Astrocyte (in vitro differentiated cells and primary cell): ENCODE results near the gene DCC. TPM values are rescaled to one million over a fixed set of nuclear protein-coding genes. Genes with fewer than 3 reads are reported as not detected.

ENCODE experiments used
- DNase-seq: peaks from one replicate; pipeline ENCODE4 v3.0.0-alpha.2; 2010; ENCODE audit warnings: low read depth
- FAIRE-seq: peaks from 2 replicates; lab custom pipeline; 2011; peaks lifted over from hg19 to GRCh38; lab: Jason Lieb, UNC
- H2AFZ ChIP-seq: 2 replicates; pipeline ENCODE4 v1.6.0; 2012; ENCODE audit warnings: low read depth, low read length, inconsistent platforms
- H3K27ac ChIP-seq: 2 replicates; pipeline ENCODE4 v1.5.1; 2011; ENCODE audit warnings: low read depth, low read length, inconsistent platforms
- H3K27me3 ChIP-seq: 2 replicates; pipeline ENCODE4 v1.6.0; 2011; ENCODE audit warnings: low read length, inconsistent platforms; ENCODE audit not compliant: insufficient read depth
- H3K36me3 ChIP-seq: 2 replicates; pipeline ENCODE4 v1.5.1; 2011; ENCODE audit warnings: low read length, inconsistent platforms; ENCODE audit not compliant: insufficient read depth
- H3K4me1 ChIP-seq: 2 replicates; pipeline ENCODE4 v1.5.1; 2011; ENCODE audit warnings: low read length, inconsistent platforms; ENCODE audit not compliant: insufficient read depth
- H3K4me2 ChIP-seq: 2 replicates; pipeline ENCODE4 v1.6.0; 2012; ENCODE audit warnings: low read length, inconsistent platforms
- H3K4me3 ChIP-seq: 2 replicates; pipeline ENCODE4 v1.5.1; 2011; ENCODE audit warnings: low read depth, mild to moderate bottlenecking, low read length, inconsistent platforms; ENCODE audit not compliant: insufficient read depth
- H3K79me2 ChIP-seq: 2 replicates; pipeline ENCODE4 v1.6.0; 2012; ENCODE audit warnings: mild to moderate bottlenecking, low read length, inconsistent platforms; ENCODE audit not compliant: insufficient read depth
- H3K9ac ChIP-seq: 2 replicates; pipeline ENCODE4 v1.6.0; 2012; ENCODE audit warnings: mild to moderate bottlenecking, low read length, inconsistent platforms
- H3K9me3 ChIP-seq: 2 replicates; pipeline ENCODE4 v1.5.1; 2012; ENCODE audit warnings: low read depth, mild to moderate bottlenecking, low read length, inconsistent platforms; ENCODE audit not compliant: insufficient read depth
- H4K20me1 ChIP-seq: 2 replicates; pipeline ENCODE4 v1.6.0; 2012; ENCODE audit warnings: low read length, inconsistent platforms; ENCODE audit not compliant: insufficient read depth
- H3K27ac Mint-ChIP-seq: one replicate; pipeline ENCODE4 v1.8.0; 2021; ENCODE audit warnings: mild to moderate bottlenecking, mixed read lengths; ENCODE audit not compliant: unreplicated experiment
- H3K27me3 Mint-ChIP-seq: one replicate; pipeline ENCODE4 v1.8.0; 2021; ENCODE audit warnings: low read depth, mixed read lengths; ENCODE audit not compliant: unreplicated experiment
- H3K36me3 Mint-ChIP-seq: one replicate; pipeline ENCODE4 v1.8.0; 2021; ENCODE audit warnings: low read depth, mixed read lengths; ENCODE audit not compliant: unreplicated experiment
- H3K4me1 Mint-ChIP-seq: one replicate; pipeline ENCODE4 v1.8.0; 2021; ENCODE audit warnings: low read depth, mixed read lengths; ENCODE audit not compliant: unreplicated experiment
- H3K4me3 Mint-ChIP-seq: one replicate; pipeline ENCODE4 v1.8.0; 2021; ENCODE audit warnings: mild to moderate bottlenecking, moderate library complexity, mixed read lengths; ENCODE audit not compliant: unreplicated experiment
- H3K9me3 Mint-ChIP-seq: one replicate; pipeline ENCODE4 v1.8.0; 2021; ENCODE audit warnings: mild to moderate bottlenecking, mixed read lengths; ENCODE audit not compliant: unreplicated experiment
- CTCF ChIP-seq: IDR thresholded peaks from 2 replicates; pipeline ENCODE4 v1.5.1; 2011; ENCODE audit warnings: low read depth, mild to moderate bottlenecking, inconsistent platforms, low read length, moderate library complexity; ENCODE audit not compliant: insufficient read depth
- EZH2 ChIP-seq: IDR thresholded peaks from 2 replicates; pipeline ENCODE4 v1.6.1; 2012; ENCODE audit warnings: mild to moderate bottlenecking, low read length, inconsistent platforms; ENCODE audit not compliant: insufficient read depth
- total RNA-seq: library from RNA; stranded (reverse); gene quantifications from 2 replicates; pipeline ENCODE4 v1.2.1, GENCODE V29; 2021

The DCC gene
- total RNA-seq, 1 donor from 2014 or later, result 2.6 TPM

- Histone ChIP-seq H3K36me3 (no peaks in the 10 kb centered on the region), H3K9me3 (no peaks in the 10 kb centered on the region), H3K27ac (no peak overlapping the region), H3K9ac (no peak overlapping the region), H3K4me1 (no peaks in the 10 kb centered on the region), H2AFZ (no peak overlapping the region), H3K4me2 (no peak overlapping the region), H3K79me2 (no peaks in the 10 kb centered on the region), H4K20me1 (no peaks in the 10 kb centered on the region), H3K4me3 (no peak overlapping the region), H3K27me3 (no peaks in the 10 kb centered on the region)
- TF ChIP-seq EZH2 (no peak), CTCF (no peak)
- Mint-ChIP-seq H3K27me3 (no peaks in the 10 kb centered on the region), H3K4me3 (no peak overlapping the region), H3K36me3 (no peaks in the 10 kb centered on the region), H3K4me1 (no peaks in the 10 kb centered on the region), H3K27ac (no peak overlapping the region), H3K9me3 (no peaks in the 10 kb centered on the region)
- FAIRE-seq, result no peak
- no peak for DNase-seq
These were observed 407.0 kb downstream of the DCC start for GRCh38 chr18:52746986-52747385.

DNA sequence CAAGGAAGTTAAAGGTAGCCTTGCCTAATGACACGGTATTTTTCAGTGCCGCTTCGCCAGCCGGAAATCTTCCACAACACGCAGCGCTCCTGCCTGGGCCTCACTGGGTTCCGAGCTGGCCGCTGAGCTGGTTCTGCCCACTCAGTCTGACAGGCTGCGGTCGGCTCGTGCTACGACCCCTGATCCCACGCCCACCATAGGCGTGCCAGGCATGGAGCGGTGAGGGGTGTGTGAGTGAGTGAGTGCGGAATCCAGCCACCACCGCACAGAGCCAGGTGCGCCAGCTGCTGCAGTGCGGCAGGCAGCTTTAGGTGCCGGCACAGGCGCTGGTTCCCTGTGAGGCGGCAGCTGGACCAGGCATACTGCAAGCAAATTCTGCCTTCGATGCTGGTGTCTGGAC lies 407.9 kb downstream of the DCC start:
- no peaks in the 10 kb centered on the region for H3K4me1 Mint-ChIP-seq
- H3K36me3 ChIP-seq, result no peaks in the 10 kb centered on the region
- H3K9me3 Mint-ChIP-seq, result no peaks in the 10 kb centered on the region
- no peak overlapping the region for H2AFZ ChIP-seq
- no peaks in the 10 kb centered on the region for H3K27me3 Mint-ChIP-seq
- no peaks in the 10 kb centered on the region for H3K36me3 Mint-ChIP-seq
- no peak overlapping the region for H3K4me2 ChIP-seq
- no peak overlapping the region for H3K4me3 ChIP-seq
- no peaks in the 10 kb centered on the region for H3K27me3 ChIP-seq
- DNase-seq (no peak), FAIRE-seq (no peak)
- H3K27ac Mint-ChIP-seq, result no peak overlapping the region
- no peaks in the 10 kb centered on the region for H3K79me2 ChIP-seq
- H3K9ac ChIP-seq, result no peak overlapping the region
- no peaks in the 10 kb centered on the region for H3K9me3 ChIP-seq
- TF ChIP-seq CTCF (no peak), EZH2 (no peak)
- no peak overlapping the region for H3K27ac ChIP-seq
- no peaks in the 10 kb centered on the region for H3K4me1 ChIP-seq
- no peak overlapping the region for H3K4me3 Mint-ChIP-seq
- H4K20me1 ChIP-seq, result no peaks in the 10 kb centered on the region

GRCh38 chr18:52748343-52748742 lies 408.3 kb downstream of the DCC start:
- Histone ChIP-seq H3K9ac (no peak overlapping the region), H3K27me3 (no peaks in the 10 kb centered on the region), H3K27ac (no peak overlapping the region), H3K9me3 (no peaks in the 10 kb centered on the region), H3K4me3 (no peak overlapping the region), H2AFZ (no peak overlapping the region), H4K20me1 (no peaks in the 10 kb centered on the region), H3K36me3 (no peaks in the 10 kb centered on the region), H3K4me2 (no peak overlapping the region), H3K4me1 (no peaks in the 10 kb centered on the region), H3K79me2 (no peaks in the 10 kb centered on the region)
- no peak for DNase-seq
- FAIRE-seq, result no peak
- H3K4me1 Mint-ChIP-seq, result no peaks in the 10 kb centered on the region
- H3K36me3 Mint-ChIP-seq, result no peaks in the 10 kb centered on the region
- H3K4me3 Mint-ChIP-seq, result no peak overlapping the region
- no peaks in the 10 kb centered on the region for H3K9me3 Mint-ChIP-seq
- no peak for TF ChIP-seq EZH2
- TF ChIP-seq CTCF, result no peak
- H3K27ac Mint-ChIP-seq, result no peak overlapping the region
- H3K27me3 Mint-ChIP-seq, result no peaks in the 10 kb centered on the region
